Activated naive CD4-positive, alpha-beta T cell treated with anti-CD3 and anti-CD28 coated beads, Interleukin-2, amount 10 ng/mL, durations not matched to agents 7 days and 5 days (primary cell): Measurements from ENCODE around the gene ZFP92.

Source experiments
- CTCF ChIA-PET: fragments of 350-600 bp; sonication (Branson Sonifier 250); formaldehyde crosslinking; loops from one replicate; lab custom pipeline; 2021; ENCODE audit warnings: antibody characterized with exemption; lab: Charles Lee
- DNase-seq: peaks from one replicate; pipeline ENCODE4 v3.0.0-alpha.2; 2020
- H3K27ac Mint-ChIP-seq: one replicate; pipeline ENCODE4 v1.8.0; 2021; ENCODE audit warnings: mild to moderate bottlenecking, moderate library complexity, mixed read lengths
- H3K27me3 Mint-ChIP-seq: one replicate; pipeline ENCODE4 v1.8.0; 2021; ENCODE audit warnings: mild to moderate bottlenecking, mixed read lengths
- H3K36me3 Mint-ChIP-seq: one replicate; pipeline ENCODE4 v1.8.0; 2021; ENCODE audit warnings: mixed read lengths
- H3K4me1 Mint-ChIP-seq: one replicate; pipeline ENCODE4 v1.8.0; 2021; ENCODE audit warnings: mixed read lengths
- H3K4me3 Mint-ChIP-seq: one replicate; pipeline ENCODE4 v1.8.0; 2021; ENCODE audit warnings: mild to moderate bottlenecking, moderate library complexity, mixed read lengths
- H3K9me3 Mint-ChIP-seq: one replicate; pipeline ENCODE4 v1.8.0; 2021; ENCODE audit warnings: mixed read lengths

The ZFP92 gene

GRCh38 chrX:153445106-153445855, 34.0 kb downstream of the ZFP92 start:
- no peak overlapping the region for H3K27ac Mint-ChIP-seq
- no peaks in the 10 kb centered on the region for H3K36me3 Mint-ChIP-seq
- no peak for DNase-seq
- no peaks in the 10 kb centered on the region for H3K9me3 Mint-ChIP-seq
- no peak overlapping the region for H3K4me3 Mint-ChIP-seq
- peaks cover 4% of the 10 kb centered on the region for H3K27me3 Mint-ChIP-seq
- CTCF ChIA-PET = no interaction called here
- H3K4me1 Mint-ChIP-seq = no peaks in the 10 kb centered on the region

- H3K27ac Mint-ChIP-seq = peak within 1 kb of the TSS; percentile 58
- no peak within 1 kb of the TSS for H3K4me3 Mint-ChIP-seq
- CTCF ChIA-PET = no interaction called here
- no peaks in the 10 kb centered on the region for H3K9me3 Mint-ChIP-seq
- no peak for DNase-seq
- H3K36me3 Mint-ChIP-seq = no peaks in the 10 kb centered on the region
- no peaks in the 10 kb centered on the region for H3K4me1 Mint-ChIP-seq
- no peaks in the 10 kb centered on the region for H3K27me3 Mint-ChIP-seq
Measured at GRCh38 chrX:153445856-153446635, 34.8 kb downstream of the ZFP92 start, which contains the start of gene TREX2. TSS of gene TREX2 (minus strand) at chrX:153446056. CDS start at chrX:153445430, 626 bp downstream.

GRCh38 chrX:153446636-153446936, 35.3 kb downstream of the ZFP92 start:
- Mint-ChIP-seq H3K4me3 (no peak overlapping the region), H3K27ac (no peak overlapping the region)
- CTCF ChIA-PET = no interaction called here

GRCh38 chrX:153446950-153447580, 35.8 kb downstream of the ZFP92 start:
- Mint-ChIP-seq H3K9me3 (no peaks in the 10 kb centered on the region), H3K4me3 (no peak overlapping the region), H3K27ac (no peak overlapping the region), H3K4me1 (no peaks in the 10 kb centered on the region), H3K36me3 (no peaks in the 10 kb centered on the region), H3K27me3 (no peaks in the 10 kb centered on the region)
- no peak for DNase-seq
- CTCF ChIA-PET = no interaction called here

More at GRCh38 chrX:153446636-153446936, 35.3 kb downstream of the ZFP92 start:
- no peak for DNase-seq
- Mint-ChIP-seq H3K36me3 (no peaks in the 10 kb centered on the region), H3K27me3 (no peaks in the 10 kb centered on the region), H3K4me1 (no peaks in the 10 kb centered on the region), H3K9me3 (no peaks in the 10 kb centered on the region)

GRCh38 chrX:153447581-153447960, 36.3 kb downstream of the ZFP92 start:
- H3K27me3 Mint-ChIP-seq = no peaks in the 10 kb centered on the region
- no peaks in the 10 kb centered on the region for H3K9me3 Mint-ChIP-seq
- DNase-seq = no peak
- no peaks in the 10 kb centered on the region for H3K36me3 Mint-ChIP-seq
- H3K4me3 Mint-ChIP-seq = no peak overlapping the region
- CTCF ChIA-PET = no interaction called here
- no peaks in the 10 kb centered on the region for H3K4me1 Mint-ChIP-seq
- no peak overlapping the region for H3K27ac Mint-ChIP-seq

GRCh38 chrX:153448556-153449367, 37.5 kb downstream of the ZFP92 start:
- H3K9me3 Mint-ChIP-seq = no peaks in the 10 kb centered on the region
- CTCF ChIA-PET = no interaction called here
- no peak for DNase-seq
- H3K4me1 Mint-ChIP-seq = no peaks in the 10 kb centered on the region
- H3K4me3 Mint-ChIP-seq = no peak overlapping the region
- H3K27me3 Mint-ChIP-seq = no peaks in the 10 kb centered on the region
- no peak overlapping the region for H3K27ac Mint-ChIP-seq
- H3K36me3 Mint-ChIP-seq = no peaks in the 10 kb centered on the region

- Mint-ChIP-seq H3K9me3 (no peaks in the 10 kb centered on the region), H3K4me1 (no peaks in the 10 kb centered on the region), H3K27me3 (no peaks in the 10 kb centered on the region), H3K36me3 (no peaks in the 10 kb centered on the region), H3K27ac (no peak overlapping the region), H3K4me3 (no peak overlapping the region)
- DNase-seq = no peak
- CTCF ChIA-PET = no interaction called here
Measured at GRCh38 chrX:153449368-153450113, 38.3 kb downstream of the ZFP92 start.

GRCh38 chrX:153450114-153450948, 39.1 kb downstream of the ZFP92 start:
- CTCF ChIA-PET = no interaction called here
- Mint-ChIP-seq H3K27me3 (no peaks in the 10 kb centered on the region), H3K4me1 (no peaks in the 10 kb centered on the region), H3K27ac (no peak overlapping the region), H3K9me3 (no peaks in the 10 kb centered on the region), H3K36me3 (no peaks in the 10 kb centered on the region), H3K4me3 (no peak overlapping the region)
- DNase-seq = no peak

- Mint-ChIP-seq H3K27ac (peak overlapping the region; percentile 14), H3K36me3 (no peaks in the 10 kb centered on the region), H3K4me1 (no peaks in the 10 kb centered on the region), H3K4me3 (no peak overlapping the region), H3K9me3 (no peaks in the 10 kb centered on the region), H3K27me3 (no peaks in the 10 kb centered on the region)
- CTCF ChIA-PET = no interaction called here
- DNase-seq = no peak
Measured at GRCh38 chrX:153450949-153451277, 39.6 kb downstream of the ZFP92 start.

GRCh38 chrX:153454901-153455550, 43.8 kb downstream of the ZFP92 start:
- no peak for DNase-seq
- peaks cover 6% of the 10 kb centered on the region for H3K36me3 Mint-ChIP-seq
- H3K4me3 Mint-ChIP-seq = no peak overlapping the region
- H3K4me1 Mint-ChIP-seq = no peaks in the 10 kb centered on the region
- H3K9me3 Mint-ChIP-seq = no peaks in the 10 kb centered on the region
- CTCF ChIA-PET = no interaction called here
- H3K27me3 Mint-ChIP-seq = no peaks in the 10 kb centered on the region
- H3K27ac Mint-ChIP-seq = no peak overlapping the region

- no peak for DNase-seq
- Mint-ChIP-seq H3K36me3 (peaks cover 6% of the 10 kb centered on the region), H3K4me1 (no peaks in the 10 kb centered on the region), H3K9me3 (no peaks in the 10 kb centered on the region), H3K27ac (no peak overlapping the region), H3K27me3 (no peaks in the 10 kb centered on the region), H3K4me3 (no peak overlapping the region)
- CTCF ChIA-PET = no interaction called here
Measured at GRCh38 chrX:153455571-153455970, 44.3 kb downstream of the ZFP92 start.

- CTCF ChIA-PET = no interaction called here
- H3K27ac Mint-ChIP-seq = no peak overlapping the region
- no peaks in the 10 kb centered on the region for H3K27me3 Mint-ChIP-seq
- no peaks in the 10 kb centered on the region for H3K9me3 Mint-ChIP-seq
- peaks cover 8% of the 10 kb centered on the region for H3K36me3 Mint-ChIP-seq
- no peak for DNase-seq
- no peaks in the 10 kb centered on the region for H3K4me1 Mint-ChIP-seq
- no peak overlapping the region for H3K4me3 Mint-ChIP-seq
Measured at GRCh38 chrX:153456161-153456560, 44.9 kb downstream of the ZFP92 start.

- Mint-ChIP-seq H3K27ac (no peak overlapping the region), H3K27me3 (no peaks in the 10 kb centered on the region), H3K36me3 (peaks cover 11% of the 10 kb centered on the region), H3K4me1 (no peaks in the 10 kb centered on the region), H3K9me3 (no peaks in the 10 kb centered on the region), H3K4me3 (no peak overlapping the region)
- no peak for DNase-seq
- CTCF ChIA-PET = no interaction called here
Measured at GRCh38 chrX:153456704-153457103, 45.4 kb downstream of the ZFP92 start.
